ENCODE results near the gene ZNF148.
A peak's percentile ranks its signal among the peaks of the same experiment; 100 is the strongest.

The ZNF148 gene

DNA sequence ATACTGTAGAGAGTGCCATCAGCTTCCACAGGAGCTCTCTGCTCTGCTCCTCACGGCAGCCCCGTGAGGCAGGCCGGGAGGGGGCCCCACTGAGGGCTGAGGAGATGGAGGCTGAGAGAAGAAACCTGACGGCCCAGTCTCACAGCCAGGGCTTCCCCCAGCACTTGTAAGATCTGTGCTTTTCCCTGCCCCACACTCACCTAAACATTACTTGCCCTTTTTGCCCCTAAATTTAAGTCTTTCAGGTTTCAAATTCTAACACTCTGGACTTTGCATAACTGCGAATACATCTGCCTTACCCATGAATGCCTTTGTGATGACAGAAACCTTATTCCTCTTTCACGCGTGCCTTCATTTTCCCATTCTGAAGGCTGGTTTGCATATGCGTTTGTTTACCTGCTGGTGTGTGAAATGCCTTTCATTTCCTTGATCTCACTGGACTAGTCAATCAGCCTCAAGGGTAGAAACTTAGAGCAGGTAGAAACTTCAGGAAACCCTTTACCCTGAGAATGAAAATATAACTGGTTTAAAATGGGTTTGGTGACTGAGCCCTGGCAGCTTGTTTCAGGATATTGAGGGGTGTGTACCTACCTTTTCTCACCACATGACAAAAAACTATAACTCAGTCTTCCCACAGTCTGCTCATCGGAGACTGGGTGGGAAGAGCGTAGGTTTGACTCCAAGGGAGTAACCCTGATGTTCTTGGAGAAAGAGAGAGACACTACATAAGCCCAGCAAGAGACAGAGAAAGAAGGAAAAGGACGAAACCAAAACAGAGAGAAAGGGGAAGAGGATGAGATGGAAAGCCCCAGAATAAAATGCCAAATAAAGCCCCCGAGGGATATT lies 182.7 kb downstream of the ZNF148 start:
- no peak for FAIRE-seq
- no peak for DNase-seq (ENCODE audit: low spot score)

DNA sequence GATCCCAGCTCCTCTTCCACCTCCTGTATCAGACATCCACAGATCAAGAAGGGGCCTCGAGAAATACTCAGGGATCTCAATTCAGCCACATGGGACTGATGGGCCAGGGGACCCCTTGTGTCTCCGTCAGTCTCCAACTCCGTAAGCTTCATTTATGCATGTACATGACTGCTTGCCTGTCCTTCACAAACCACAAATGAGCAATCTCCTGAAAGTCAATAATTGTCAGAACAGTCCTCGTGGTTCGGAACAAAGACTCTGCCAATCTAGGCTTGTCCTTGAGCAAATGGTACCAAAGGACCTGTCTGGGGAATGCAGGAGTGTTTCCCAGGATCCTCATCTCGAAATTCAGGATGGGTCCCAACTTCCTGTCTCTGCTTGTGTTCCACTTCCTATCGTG lies 183.4 kb downstream of the ZNF148 start:
- no peak for DNase-seq (ENCODE audit: low spot score)
- FAIRE-seq, result no peak

DNA sequence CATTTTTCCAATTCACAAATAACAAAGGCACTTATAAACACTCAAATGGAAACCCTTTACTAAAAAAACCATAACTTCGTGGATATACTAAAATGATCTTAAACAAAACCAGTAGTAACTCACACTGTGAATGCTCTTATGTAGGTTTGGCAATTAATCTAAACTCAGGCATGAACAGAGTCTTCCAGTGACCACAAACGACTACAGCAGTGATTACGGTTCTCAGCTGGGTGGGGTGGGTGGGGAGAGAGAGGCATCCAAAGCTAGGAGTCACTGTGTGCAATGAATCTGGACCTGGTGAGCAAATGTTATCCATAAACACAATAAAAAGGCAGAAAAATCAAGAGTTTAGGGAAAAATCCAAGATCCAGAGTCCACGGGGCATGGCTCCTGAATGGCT lies 183.9 kb downstream of the ZNF148 start:
- DNase-seq (ENCODE audit: low spot score) (no peak), FAIRE-seq (no peak)

DNA sequence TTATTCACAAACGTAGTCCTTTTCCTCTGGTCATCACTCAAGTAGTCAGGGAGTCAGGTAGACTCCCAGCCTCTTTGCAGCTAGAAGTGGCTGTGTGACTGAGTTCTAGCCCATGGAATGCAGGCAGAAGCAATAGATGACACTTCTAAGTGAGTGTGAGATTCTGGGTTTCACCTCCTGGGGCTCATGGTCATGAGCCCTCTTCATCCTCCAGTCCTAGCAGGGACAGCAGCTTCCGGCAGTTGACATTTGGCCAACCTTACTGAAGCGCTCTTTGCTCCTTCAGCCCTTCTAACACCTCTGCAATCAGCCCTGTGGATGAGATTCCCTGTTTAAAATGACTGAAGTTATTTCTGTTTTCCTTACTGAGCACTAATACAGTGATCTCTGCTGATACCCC lies 184.3 kb downstream of the ZNF148 start:
- DNase-seq (ENCODE audit: low spot score) (no peak), FAIRE-seq (no peak)

DNA sequence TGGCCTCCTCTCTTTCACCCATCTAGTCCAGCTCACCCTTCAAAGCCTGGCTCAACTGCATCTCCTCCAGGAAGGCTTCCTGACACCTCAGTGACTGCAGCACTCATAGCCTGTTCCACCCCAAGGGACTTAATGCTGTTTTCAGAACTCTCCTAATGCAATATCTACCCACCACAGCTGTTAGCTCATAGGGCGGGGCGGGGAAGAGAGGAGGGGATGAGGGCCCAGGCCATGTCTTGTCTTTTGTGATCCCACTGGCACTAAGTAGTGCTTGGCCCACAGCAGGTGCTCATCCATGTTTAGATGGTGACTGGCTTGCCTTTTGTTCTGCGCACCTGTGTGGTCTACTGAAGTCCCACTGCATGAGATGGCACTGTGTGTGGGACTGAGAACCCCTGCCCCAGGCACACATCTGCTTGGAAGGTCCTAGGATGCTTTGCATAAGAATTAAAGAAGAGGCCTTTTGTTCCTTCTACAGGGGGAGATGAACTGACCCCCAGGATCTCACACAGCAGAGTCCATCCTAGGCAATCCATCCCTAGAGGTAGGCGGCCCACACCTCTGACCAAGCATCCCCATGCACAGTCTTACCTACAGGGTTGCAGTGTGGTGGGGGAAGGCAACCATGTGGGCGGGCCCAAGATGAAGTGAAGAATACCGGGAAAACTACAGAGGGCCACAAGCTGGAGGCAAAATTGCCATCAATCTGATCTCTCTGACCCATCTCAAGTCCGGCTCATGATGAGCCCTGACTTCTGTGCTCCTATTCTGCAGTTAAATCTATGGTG lies 185.6 kb downstream of the ZNF148 start:
- DNase-seq (ENCODE audit: low spot score) (no peak), FAIRE-seq (peak; percentile 70)

DNA sequence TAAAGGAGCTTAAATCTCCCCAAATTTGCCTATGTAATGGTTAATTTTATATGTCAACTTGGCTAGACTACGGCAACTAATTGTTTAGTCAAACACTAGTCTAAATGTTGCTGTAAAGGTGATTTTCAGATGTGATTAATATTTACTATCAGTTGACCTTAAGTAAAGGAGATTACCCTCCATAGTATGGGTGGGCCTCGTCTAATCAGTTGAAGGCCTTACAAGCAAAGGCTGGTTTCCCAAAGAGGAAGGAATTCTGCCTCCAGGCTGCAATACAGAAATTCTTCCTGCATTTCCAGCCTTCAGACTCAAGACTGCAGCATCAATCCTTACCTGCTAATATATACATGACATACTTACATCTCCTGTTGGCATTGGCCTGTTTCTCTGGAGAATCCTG lies 186.2 kb downstream of the ZNF148 start:
- no peak for DNase-seq (ENCODE audit: low spot score)
- FAIRE-seq, result no peak

DNA sequence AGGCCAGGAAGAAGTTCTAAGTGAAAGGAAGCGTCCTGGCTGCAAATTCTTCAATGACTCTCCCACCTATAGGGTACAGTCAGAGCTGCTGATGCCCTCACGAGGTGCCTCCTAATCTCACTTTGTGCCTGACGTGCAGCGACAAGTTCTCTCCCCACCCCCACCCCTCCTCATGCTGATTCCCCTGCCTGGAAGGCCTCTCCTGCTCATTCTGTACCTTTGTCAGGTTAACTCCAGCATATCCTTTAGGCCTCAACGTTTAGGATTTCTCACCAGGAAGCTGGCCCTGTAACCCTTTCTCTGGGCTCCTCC lies 187.6 kb downstream of the ZNF148 start:
- no peak for DNase-seq (ENCODE audit: low spot score)
- no peak for FAIRE-seq

DNA sequence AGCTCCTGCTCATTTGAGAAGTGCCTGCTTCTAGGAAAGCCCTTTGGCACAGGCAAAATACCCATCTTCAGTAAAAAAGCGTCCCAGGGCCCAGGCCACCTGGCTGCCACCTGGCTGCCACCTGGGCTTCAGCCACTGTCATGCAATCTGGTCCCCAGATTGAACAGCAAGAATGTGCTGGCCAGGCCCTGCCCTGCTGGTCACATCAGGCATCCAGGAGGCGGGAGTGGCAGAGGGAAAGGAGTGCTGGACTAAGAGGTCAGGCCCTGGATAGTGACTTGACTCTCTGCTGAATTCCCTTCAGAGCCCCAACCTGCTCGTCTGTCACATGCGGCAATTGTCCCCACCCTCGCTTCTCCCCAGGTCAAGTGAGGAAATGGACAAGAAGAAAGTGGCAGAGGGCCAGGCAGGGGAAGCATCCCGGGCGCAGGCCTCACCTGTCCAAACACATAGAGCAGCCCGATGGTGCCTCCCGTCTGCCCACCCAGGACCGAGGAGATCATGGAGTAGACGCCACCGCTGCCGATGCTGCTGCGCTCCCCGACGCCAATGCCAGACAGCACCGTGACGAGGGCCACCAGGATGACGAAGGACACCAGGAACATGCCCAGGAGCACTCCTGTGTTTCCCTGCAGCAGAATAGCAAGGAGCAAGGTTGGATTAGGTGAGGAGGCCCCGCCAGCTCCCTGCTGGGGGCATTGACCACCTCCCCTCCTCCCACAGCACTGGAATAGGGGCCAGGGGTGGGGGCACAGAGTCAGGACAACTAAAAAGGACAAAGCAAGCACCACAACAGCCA lies 188.1 kb downstream of the ZNF148 start:
- DNase-seq (ENCODE audit: low spot score), result no peak
- FAIRE-seq, result peak; percentile 17

DNA sequence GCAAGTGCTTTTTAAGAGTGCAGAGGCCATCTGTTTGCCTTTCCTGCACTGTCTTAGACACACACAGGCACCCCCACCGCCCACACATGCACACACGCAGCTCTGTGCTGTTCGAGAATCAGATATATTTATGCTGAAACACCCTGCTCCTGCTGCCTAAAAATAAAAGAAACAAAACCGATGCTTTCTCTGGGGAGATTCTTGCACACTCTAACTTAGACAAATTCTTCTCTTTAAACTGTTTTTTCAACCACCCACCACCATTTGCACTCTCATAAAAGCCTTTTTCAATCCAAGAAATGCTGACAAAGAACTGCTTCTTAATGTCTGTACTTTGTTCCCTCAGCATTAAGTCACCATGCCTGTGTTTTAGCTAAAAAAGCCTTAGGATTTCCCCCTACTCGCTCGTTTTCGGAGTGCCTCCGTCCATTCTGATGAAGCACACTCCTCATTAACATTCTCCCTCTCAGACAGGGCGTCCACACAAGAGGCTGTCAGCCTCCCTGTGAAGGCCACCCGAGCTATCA lies 188.8 kb downstream of the ZNF148 start:
- FAIRE-seq, result no peak

DNA sequence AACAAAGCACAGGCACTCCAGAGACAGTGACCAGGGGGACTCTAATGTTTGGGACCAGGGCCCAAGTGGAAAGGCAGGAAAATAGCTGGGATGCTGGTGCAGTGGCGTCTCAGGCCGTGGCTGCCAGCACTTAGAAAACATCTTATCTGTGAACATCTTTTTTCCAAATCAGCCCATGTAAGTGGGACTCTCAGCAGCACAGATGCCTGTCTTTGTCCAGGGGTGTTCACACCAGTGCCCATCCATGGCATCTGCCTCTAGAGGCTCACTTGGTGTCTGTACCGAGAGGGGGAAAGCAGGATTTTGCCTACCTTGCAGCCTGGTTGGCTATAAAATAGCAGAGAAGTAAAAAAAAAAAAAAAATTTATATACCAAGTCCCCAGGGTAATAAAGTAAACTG lies 189.3 kb downstream of the ZNF148 start:
- no peak for DNase-seq (ENCODE audit: low spot score)
- FAIRE-seq, result no peak

More for the DNA sequence above, 188.8 kb downstream of the ZNF148 start:
- no peak for DNase-seq (ENCODE audit: low spot score)

DNA sequence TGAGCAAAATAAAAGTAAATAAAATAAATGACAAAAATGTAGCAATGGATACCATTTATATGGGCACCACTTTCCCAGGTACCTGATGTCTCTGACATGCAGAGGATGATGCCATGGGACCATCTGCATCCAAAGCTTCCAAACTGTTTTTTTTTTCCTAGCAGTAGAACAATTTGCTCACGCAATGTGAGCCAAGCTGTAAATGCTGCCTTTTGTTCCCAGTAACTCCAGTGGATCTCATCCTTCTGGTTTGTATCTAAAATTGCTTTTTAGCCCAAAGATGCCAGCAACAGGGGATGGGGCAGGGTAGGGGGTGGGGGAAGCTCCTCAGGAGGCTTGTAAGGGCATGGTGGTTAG lies 195.3 kb downstream of the ZNF148 start:
- FAIRE-seq (no peak), DNase-seq (ENCODE audit: low spot score) (no peak)

DNA sequence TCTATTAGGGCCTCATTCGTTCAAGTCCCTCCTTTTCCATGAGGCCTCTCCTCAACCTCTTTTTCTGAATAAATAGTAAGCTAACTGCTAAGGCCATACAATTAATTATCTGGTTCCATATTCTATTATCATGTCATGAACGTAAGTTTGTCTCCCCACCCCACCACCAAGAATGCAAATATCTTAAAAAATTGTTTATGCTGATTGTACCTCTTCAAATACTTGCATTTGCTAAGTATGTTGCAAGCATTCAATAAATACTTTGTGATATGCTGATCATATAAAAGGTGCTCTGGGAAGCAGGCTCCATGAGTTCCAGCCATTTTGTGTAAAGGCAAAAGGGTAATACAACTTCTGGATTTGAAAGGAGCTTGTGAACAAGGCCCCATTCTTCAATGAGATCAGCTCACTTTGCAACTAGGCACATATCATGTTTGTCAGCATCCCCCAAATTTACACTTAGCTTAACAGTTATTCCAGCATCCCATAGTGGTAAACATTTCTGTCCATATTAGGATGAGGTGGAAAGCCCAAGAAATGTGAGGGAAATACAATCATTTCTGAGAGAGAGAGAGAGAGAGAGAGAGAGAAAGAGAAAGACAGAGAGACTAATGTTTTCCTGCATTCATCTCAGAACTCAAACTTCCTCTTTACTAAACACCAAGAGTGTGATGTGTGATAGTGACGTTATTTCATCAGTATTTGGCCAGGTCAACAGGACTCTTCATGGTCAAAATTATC lies 195.8 kb downstream of the ZNF148 start:
- FAIRE-seq (no peak), DNase-seq (ENCODE audit: low spot score) (no peak)

DNA sequence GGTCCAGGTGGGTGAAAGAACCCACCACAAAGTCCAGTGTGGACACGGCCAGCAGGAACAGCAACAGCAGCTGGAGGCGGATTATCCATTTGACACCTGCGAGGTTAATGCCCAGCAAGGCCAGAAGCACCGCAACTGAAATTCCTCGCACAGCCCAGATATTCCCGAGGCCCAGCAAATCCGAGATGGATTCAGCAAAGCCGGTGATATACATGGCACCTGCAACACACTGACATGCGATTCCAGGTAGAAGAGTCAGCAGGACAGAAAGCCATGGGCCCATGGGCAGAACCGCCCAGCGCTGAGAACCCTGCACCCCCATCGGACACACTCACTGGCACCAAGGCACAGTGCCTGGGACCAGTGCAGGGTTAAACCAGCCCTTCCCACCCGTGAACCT lies 197.4 kb downstream of the ZNF148 start:
- no peak for DNase-seq (ENCODE audit: low spot score)

More for the DNA sequence above, 197.4 kb downstream of the ZNF148 start:
- no peak for FAIRE-seq
